OCI-LY7 (cell line): ENCODE results near the gene APOL1.

Experiments used
- CTCF ChIP-seq: fragments of 200-600 bp; sonication (generic); conservative IDR thresholded peaks from 2 replicates; pipeline ENCODE4 v1.5.1; 2014; ENCODE audit warnings: mild to moderate bottlenecking, antibody characterized with exemption, low read length, moderate library complexity, mixed read lengths
- EZH2phosphoT487 ChIP-seq: fragments of 200-600 bp; sonication (generic); IDR thresholded peaks from 2 replicates; pipeline ENCODE4 v1.6.1; 2018; ENCODE audit warnings: low read depth, borderline replicate concordance, mild to moderate bottlenecking, mixed run types, antibody characterized with exemption, low read length, moderate library complexity, mixed read lengths

- TF ChIP-seq CTCF: no peak
- no peak for TF ChIP-seq EZH2phosphoT487
Observed at GRCh38 chr22:36253523-36254490, 874 bp downstream of the APOL1 start.
